ENCODE data around the gene PTCH1. TPM values are rescaled to one million over a fixed set of nuclear protein-coding genes. Genes with fewer than 3 reads are reported as not detected.

The PTCH1 gene
- total and polyA plus RNA-seq, 7 experiments from 2014 or later = 5.7 to 28.9 (median 21.2) TPM

- H3K27ac Mint-ChIP-seq = peak overlapping the region in 1 of 9 donors; percentile 25
- ChIA-PET CTCF (interaction anchor here (0.6 kb wide), 1 partner anchor 112 kb away, joined by 3 read pairs; no protein-coding TSS in a partner anchor), POLR2A (no interaction called here)
- no peaks in the 10 kb centered on the region for H3K9me3 Mint-ChIP-seq
- Histone ChIP-seq H3K4me1 (ENCODE audit: control insufficient read depth in 2 of 2, insufficient read depth in 2 of 2, low read length in 2 of 2) (peaks cover 53 to 59% of the 10 kb centered on the region in 2 donors), H3K27me3 (ENCODE audit: control insufficient read depth in 2 of 2, insufficient read depth in 2 of 2, low read length in 2 of 2) (no peaks in the 10 kb centered on the region), H3K36me3 (ENCODE audit: control insufficient read depth in 2 of 3, insufficient read depth in 3 of 3, low read length in 3 of 3) (no peaks in the 10 kb centered on the region), H3K4me3 (ENCODE audit: low read length) (no peak overlapping the region), H3K27ac (ENCODE audit: low read depth, low read length) (no peak overlapping the region), H3K9me3 (ENCODE audit: control insufficient read depth in 2 of 3, low read length in 3 of 3) (no peaks in the 10 kb centered on the region)
- H3K4me3 Mint-ChIP-seq = peak overlapping the region in 2 of 10 donors; percentile 4 to 18
- H3K36me3 Mint-ChIP-seq = no peaks in the 10 kb centered on the region
- peaks cover 0 to 57% (median 0%) of the 10 kb centered on the region in 5 donors for H3K27me3 Mint-ChIP-seq
- peaks cover 29 to 79% (median 71%) of the 10 kb centered on the region in 7 donors for H3K4me1 Mint-ChIP-seq
- no peak for DNase-seq
- intact Hi-C loops (cut with micrococcal nuclease) = no loop called here
- ATAC-seq = no peak
These were observed 20.1 kb downstream of the PTCH1 start for GRCh38 chr9:95496687-95497086.

DNA sequence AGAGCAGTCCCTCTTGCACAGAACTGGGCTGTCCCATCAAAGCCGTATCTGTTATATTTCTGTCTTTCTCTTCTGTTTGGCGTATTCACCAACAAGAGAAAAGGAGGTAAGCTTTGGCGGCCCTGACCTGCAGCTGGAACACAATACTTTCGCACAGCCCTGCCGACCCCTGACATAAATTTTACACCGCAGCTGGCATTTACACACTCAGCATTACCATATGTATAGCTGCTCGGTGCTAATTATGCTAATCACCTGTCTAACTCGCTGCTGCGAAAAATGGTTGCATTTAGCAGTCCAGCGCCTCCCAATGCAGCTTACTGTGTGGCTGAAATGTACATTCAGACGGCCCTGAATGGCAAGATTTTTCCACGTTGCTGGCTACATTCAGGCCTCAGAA, 20.8 kb downstream of the PTCH1 start:
- Mint-ChIP-seq H3K27ac (peak overlapping the region in 5 of 9 donors; percentile 25 to 98 (median 88)), H3K27me3 (peaks cover 0 to 54% (median 0%) of the 10 kb centered on the region in 5 donors), H3K36me3 (no peaks in the 10 kb centered on the region), H3K9me3 (no peaks in the 10 kb centered on the region), H3K4me3 (peak overlapping the region in 7 of 10 donors; percentile 23 to 90 (median 87)), H3K4me1 (peaks cover 28 to 77% (median 69%) of the 10 kb centered on the region in 7 donors)
- ChIA-PET CTCF (interaction anchor here (0.6 kb wide), 1 partner anchor 111 kb away, joined by 3 read pairs; no protein-coding TSS in a partner anchor), POLR2A (interaction anchor here (2.0 to 2.7 kb wide), 2 partner anchors 8 to 11 kb away, joined by 11 to 13 read pairs; no protein-coding TSS in a partner anchor)
- Histone ChIP-seq H3K4me3 (ENCODE audit: low read length) (no peak overlapping the region), H3K27ac (ENCODE audit: low read depth, low read length) (no peak overlapping the region), H3K9me3 (ENCODE audit: control insufficient read depth in 2 of 3, low read length in 3 of 3) (no peaks in the 10 kb centered on the region), H3K4me1 (ENCODE audit: control insufficient read depth in 2 of 2, insufficient read depth in 2 of 2, low read length in 2 of 2) (peaks cover 56 to 59% of the 10 kb centered on the region in 2 donors), H3K27me3 (ENCODE audit: control insufficient read depth in 2 of 2, insufficient read depth in 2 of 2, low read length in 2 of 2) (no peaks in the 10 kb centered on the region), H3K36me3 (ENCODE audit: control insufficient read depth in 2 of 3, insufficient read depth in 3 of 3, low read length in 3 of 3) (no peaks in the 10 kb centered on the region)
- intact Hi-C loops (cut with micrococcal nuclease) = no loop called here
- no peak for ATAC-seq
- DNase-seq = no peak

- intact Hi-C loops (cut with micrococcal nuclease) = no loop called here
- Mint-ChIP-seq H3K9me3 (no peaks in the 10 kb centered on the region), H3K4me3 (peak overlapping the region in 9 of 10 donors; percentile 9 to 94 (median 87)), H3K36me3 (no peaks in the 10 kb centered on the region), H3K27me3 (peaks cover 0 to 50% (median 0%) of the 10 kb centered on the region in 5 donors), H3K27ac (peak overlapping the region in 8 of 9 donors; percentile 38 to 99 (median 91)), H3K4me1 (peaks cover 30 to 77% (median 70%) of the 10 kb centered on the region in 7 donors)
- H3K4me1 ChIP-seq (ENCODE audit: control insufficient read depth in 2 of 2, insufficient read depth in 2 of 2, low read length in 2 of 2) = peaks cover 56 to 59% of the 10 kb centered on the region in 2 donors
- DNase-seq (no peak), ATAC-seq (no peak)
- H3K4me3 ChIP-seq (ENCODE audit: low read length) = peak overlapping the region; percentile 67
- CTCF ChIA-PET = no interaction called here
- H3K27me3 ChIP-seq (ENCODE audit: control insufficient read depth in 2 of 2, insufficient read depth in 2 of 2, low read length in 2 of 2) = no peaks in the 10 kb centered on the region
- no peaks in the 10 kb centered on the region for H3K36me3 ChIP-seq (ENCODE audit: control insufficient read depth in 2 of 3, insufficient read depth in 3 of 3, low read length in 3 of 3)
- H3K9me3 ChIP-seq (ENCODE audit: control insufficient read depth in 2 of 3, low read length in 3 of 3) = no peaks in the 10 kb centered on the region
- peak overlapping the region; percentile 63 for H3K27ac ChIP-seq (ENCODE audit: low read depth, low read length)
- POLR2A ChIA-PET = interaction anchor here (1.9 to 2.7 kb wide), 3 partner anchors 9 to 16 kb away, joined by 11 to 13 read pairs (median 13); no protein-coding TSS in a partner anchor
These were observed 21.2 kb downstream of the PTCH1 start for GRCh38 chr9:95495529-95495928.

GRCh38 chr9:95494416-95495371, 22.1 kb downstream of the PTCH1 start:
- H3K27ac ChIP-seq (ENCODE audit: low read depth, low read length) = peak overlapping the region; percentile 63
- Mint-ChIP-seq H3K4me1 (peaks cover 34 to 81% (median 70%) of the 10 kb centered on the region in 7 donors), H3K4me3 (peak overlapping the region; percentile 75 to 94 (median 89)), H3K27me3 (peaks cover 0 to 42% (median 0%) of the 10 kb centered on the region in 5 donors), H3K27ac (peak overlapping the region; percentile 80 to 99 (median 94)), H3K36me3 (no peaks in the 10 kb centered on the region), H3K9me3 (no peaks in the 10 kb centered on the region)
- H3K36me3 ChIP-seq (ENCODE audit: control insufficient read depth in 2 of 3, insufficient read depth in 3 of 3, low read length in 3 of 3) = no peaks in the 10 kb centered on the region
- intact Hi-C loops (cut with micrococcal nuclease) = loop anchor here (1.0 to 5.0 kb wide), 5 partner anchors 13 to 383 kb away; partner anchors contain the start of genes FANCC (in 2 of the 2) and ERCC6L2 (in 1 of the 2)
- H3K4me1 ChIP-seq (ENCODE audit: control insufficient read depth in 2 of 2, insufficient read depth in 2 of 2, low read length in 2 of 2) = peaks cover 56 to 59% of the 10 kb centered on the region in 2 donors
- H3K27me3 ChIP-seq (ENCODE audit: control insufficient read depth in 2 of 2, insufficient read depth in 2 of 2, low read length in 2 of 2) = no peaks in the 10 kb centered on the region
- DNase-seq (peak; percentile 58 to 93 (median 90)), ATAC-seq (peak; percentile 97)
- POLR2A ChIA-PET = interaction anchor here (1.1 to 2.7 kb wide), 6 partner anchors 10 to 32 kb away, joined by 3 to 13 read pairs (median 9); no protein-coding TSS in a partner anchor
- no peaks in the 10 kb centered on the region for H3K9me3 ChIP-seq (ENCODE audit: control insufficient read depth in 2 of 3, low read length in 3 of 3)
- peak overlapping the region; percentile 67 for H3K4me3 ChIP-seq (ENCODE audit: low read length)
- CTCF ChIA-PET = interaction anchor here (0.7 kb wide), 1 partner anchor 12 kb away, joined by 3 read pairs; no protein-coding TSS in a partner anchor

DNA sequence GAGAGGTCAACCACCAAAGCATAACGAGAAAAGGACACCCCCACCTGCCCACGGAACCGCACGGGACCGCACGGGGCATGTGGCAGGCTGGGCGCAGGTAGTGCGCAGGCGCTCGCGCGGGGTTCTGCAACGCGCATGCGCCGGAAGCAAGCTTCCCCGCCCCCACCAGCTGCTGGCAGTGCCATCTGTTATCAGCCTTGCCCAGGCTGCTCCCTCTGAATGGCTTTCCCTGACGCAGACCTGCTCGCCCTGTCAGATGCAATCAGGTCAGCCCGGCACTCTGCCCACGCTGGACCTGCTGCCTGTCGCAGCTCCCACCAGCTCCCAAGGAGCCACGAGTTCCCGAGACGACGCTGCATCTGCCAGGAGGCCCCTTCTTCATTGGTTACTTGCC, 22.8 kb downstream of the PTCH1 start:
- DNase-seq (peak in 3 of 9 donors; percentile 22 to 54 (median 33)), ATAC-seq (no peak)
- Mint-ChIP-seq H3K4me1 (peaks cover 32 to 81% (median 70%) of the 10 kb centered on the region in 7 donors), H3K27ac (peak overlapping the region; percentile 80 to 99 (median 94)), H3K4me3 (peak overlapping the region; percentile 75 to 94 (median 89)), H3K27me3 (peaks cover 0 to 40% (median 0%) of the 10 kb centered on the region in 5 donors), H3K9me3 (no peaks in the 10 kb centered on the region), H3K36me3 (no peaks in the 10 kb centered on the region)
- Histone ChIP-seq H3K27ac (ENCODE audit: low read depth, low read length) (peak overlapping the region; percentile 47), H3K27me3 (ENCODE audit: control insufficient read depth in 2 of 2, insufficient read depth in 2 of 2, low read length in 2 of 2) (no peaks in the 10 kb centered on the region), H3K4me1 (ENCODE audit: control insufficient read depth in 2 of 2, insufficient read depth in 2 of 2, low read length in 2 of 2) (peaks cover 56 to 59% of the 10 kb centered on the region in 2 donors), H3K9me3 (ENCODE audit: control insufficient read depth in 2 of 3, low read length in 3 of 3) (no peaks in the 10 kb centered on the region), H3K4me3 (ENCODE audit: low read length) (peak overlapping the region; percentile 67), H3K36me3 (ENCODE audit: control insufficient read depth in 2 of 3, insufficient read depth in 3 of 3, low read length in 3 of 3) (no peaks in the 10 kb centered on the region)
- POLR2A ChIA-PET = interaction anchor here (1.1 to 2.7 kb wide), 6 partner anchors 10 to 31 kb away, joined by 3 to 13 read pairs (median 9); no protein-coding TSS in a partner anchor
- intact Hi-C loops (cut with micrococcal nuclease) = loop anchor here (1.0 to 5.0 kb wide), 5 partner anchors 13 to 383 kb away; partner anchors contain the start of genes FANCC (in 2 of the 2) and ERCC6L2 (in 1 of the 2)
- CTCF ChIA-PET = interaction anchor here (0.7 kb wide), 1 partner anchor 13 kb away, joined by 3 read pairs; no protein-coding TSS in a partner anchor

- ChIA-PET CTCF (interaction anchor here (0.6 kb wide), 1 partner anchor 14 kb away, joined by 6 read pairs; no protein-coding TSS in a partner anchor), POLR2A (interaction anchor here (1.5 to 2.6 kb wide), 2 partner anchors 14 to 16 kb away, joined by 5 to 7 read pairs; no protein-coding TSS in a partner anchor)
- no peaks in the 10 kb centered on the region for H3K9me3 Mint-ChIP-seq
- DNase-seq (no peak), ATAC-seq (no peak)
- peak overlapping the region in 3 of 9 donors; percentile 28 to 94 (median 52) for H3K27ac Mint-ChIP-seq
- H3K27me3 ChIP-seq (ENCODE audit: control insufficient read depth in 2 of 2, insufficient read depth in 2 of 2, low read length in 2 of 2) = no peaks in the 10 kb centered on the region
- H3K27ac ChIP-seq (ENCODE audit: low read depth, low read length) = no peak overlapping the region
- intact Hi-C loops (cut with micrococcal nuclease) = loop anchor here (5.0 kb wide), 2 partner anchors 176 to 384 kb away; partner anchors contain the start of genes FANCC (in 2 of the 2) and ERCC6L2 (in 1 of the 2)
- no peaks in the 10 kb centered on the region for H3K36me3 ChIP-seq (ENCODE audit: control insufficient read depth in 2 of 3, insufficient read depth in 3 of 3, low read length in 3 of 3)
- H3K27me3 Mint-ChIP-seq = peaks cover 0 to 35% (median 0%) of the 10 kb centered on the region in 5 donors
- H3K4me3 ChIP-seq (ENCODE audit: low read length) = peak overlapping the region; percentile 67
- peaks cover 56 to 59% of the 10 kb centered on the region in 2 donors for H3K4me1 ChIP-seq (ENCODE audit: control insufficient read depth in 2 of 2, insufficient read depth in 2 of 2, low read length in 2 of 2)
- H3K4me1 Mint-ChIP-seq = peaks cover 34 to 83% (median 70%) of the 10 kb centered on the region in 7 donors
- no peaks in the 10 kb centered on the region for H3K36me3 Mint-ChIP-seq
- peak overlapping the region in 5 of 10 donors; percentile 41 to 90 (median 90) for H3K4me3 Mint-ChIP-seq
- H3K9me3 ChIP-seq (ENCODE audit: control insufficient read depth in 2 of 3, low read length in 3 of 3) = no peaks in the 10 kb centered on the region
These were observed 23.4 kb downstream of the PTCH1 start for GRCh38 chr9:95493402-95493801.
